ENCODE results near the gene ERBB2. TPM values are rescaled to one million over a fixed set of nuclear protein-coding genes. Genes with fewer than 3 reads are reported as not detected.

The ERBB2 gene
- total RNA-seq, 1 donor from 2014 or later = 86.0 TPM

GRCh38 chr17:39738568-39738901 is 38.7 kb downstream of the ERBB2 start:
- Mint-ChIP-seq H3K9me3 (ENCODE audit: low read depth) (no peaks in the 10 kb centered on the region), H3K4me1 (ENCODE audit: low read depth) (peaks cover 27% of the 10 kb centered on the region), H3K27ac (ENCODE audit: unreplicated experiment) (no peak overlapping the region), H3K27me3 (ENCODE audit: low read depth) (peaks cover 17% of the 10 kb centered on the region), H3K36me3 (ENCODE audit: low read depth) (no peaks in the 10 kb centered on the region), H3K4me3 (ENCODE audit: unreplicated experiment) (peak overlapping the region; percentile 49)
- TF ChIP-seq, protein P1, sequence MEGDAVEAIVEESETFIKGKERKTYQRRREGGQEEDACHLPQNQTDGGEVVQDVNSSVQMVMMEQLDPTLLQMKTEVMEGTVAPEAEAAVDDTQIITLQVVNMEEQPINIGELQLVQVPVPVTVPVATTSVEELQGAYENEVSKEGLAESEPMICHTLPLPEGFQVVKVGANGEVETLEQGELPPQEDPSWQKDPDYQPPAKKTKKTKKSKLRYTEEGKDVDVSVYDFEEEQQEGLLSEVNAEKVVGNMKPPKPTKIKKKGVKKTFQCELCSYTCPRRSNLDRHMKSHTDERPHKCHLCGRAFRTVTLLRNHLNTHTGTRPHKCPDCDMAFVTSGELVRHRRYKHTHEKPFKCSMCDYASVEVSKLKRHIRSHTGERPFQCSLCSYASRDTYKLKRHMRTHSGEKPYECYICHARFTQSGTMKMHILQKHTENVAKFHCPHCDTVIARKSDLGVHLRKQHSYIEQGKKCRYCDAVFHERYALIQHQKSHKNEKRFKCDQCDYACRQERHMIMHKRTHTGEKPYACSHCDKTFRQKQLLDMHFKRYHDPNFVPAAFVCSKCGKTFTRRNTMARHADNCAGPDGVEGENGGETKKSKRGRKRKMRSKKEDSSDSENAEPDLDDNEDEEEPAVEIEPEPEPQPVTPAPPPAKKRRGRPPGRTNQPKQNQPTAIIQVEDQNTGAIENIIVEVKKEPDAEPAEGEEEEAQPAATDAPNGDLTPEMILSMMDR (IDR thresholded peaks at IDR 0.05) = no peak
- DNase-seq (ENCODE audit: low spot score) = no peak

DNA sequence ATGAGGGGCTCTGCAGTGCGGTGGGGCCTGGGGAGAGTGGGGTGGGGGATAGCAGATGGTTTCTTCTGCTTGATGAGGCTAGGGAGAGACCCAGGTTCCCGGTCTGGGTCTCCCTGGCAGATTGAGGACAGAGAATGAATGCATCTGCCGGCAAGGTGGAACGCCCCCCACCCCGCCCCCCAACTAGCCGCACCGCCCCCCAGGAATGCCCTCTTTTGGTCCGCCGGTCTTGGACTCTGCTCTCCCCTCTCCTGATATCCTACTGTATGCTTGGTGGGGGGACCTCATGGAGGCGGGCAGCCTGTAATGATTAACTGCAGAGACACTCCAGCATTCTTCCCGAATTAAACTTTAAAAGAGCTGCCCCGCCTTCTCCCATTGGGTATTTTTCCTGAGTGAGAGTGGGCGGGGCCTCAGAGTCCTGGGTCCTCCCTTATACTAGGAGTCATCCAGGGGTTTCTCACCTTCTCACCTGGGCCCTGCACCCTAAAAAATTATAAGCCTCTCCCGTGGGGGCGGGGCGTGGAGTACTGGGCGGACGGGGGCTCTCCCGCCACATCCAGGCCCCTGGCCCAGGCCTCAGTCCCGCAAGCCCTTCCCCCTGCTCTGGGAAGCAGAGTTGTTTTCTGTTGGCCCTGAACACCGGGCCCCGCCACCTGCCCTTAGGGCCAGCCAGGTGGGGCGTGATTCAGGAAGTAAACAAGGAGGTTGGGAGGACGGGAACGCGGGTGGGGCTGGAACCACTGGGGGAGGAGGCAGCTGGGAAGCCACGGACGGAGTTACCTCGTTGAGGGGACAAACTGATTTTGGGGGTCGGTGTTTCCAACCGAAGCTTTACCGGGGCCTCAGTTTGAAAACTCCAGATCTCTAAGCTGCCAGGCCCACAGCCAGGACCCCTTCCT is 39.4 kb downstream of the ERBB2 start:
- Mint-ChIP-seq H3K4me3 (ENCODE audit: unreplicated experiment) (peak overlapping the region; percentile 52), H3K27me3 (ENCODE audit: low read depth) (peaks cover 17% of the 10 kb centered on the region), H3K27ac (ENCODE audit: unreplicated experiment) (peak overlapping the region; percentile 32), H3K36me3 (ENCODE audit: low read depth) (no peaks in the 10 kb centered on the region), H3K9me3 (ENCODE audit: low read depth) (no peaks in the 10 kb centered on the region), H3K4me1 (ENCODE audit: low read depth) (peaks cover 27% of the 10 kb centered on the region)
- DNase-seq (ENCODE audit: low spot score) = no peak
- TF ChIP-seq, protein P1 (IDR thresholded peaks at IDR 0.05) = no peak

DNA sequence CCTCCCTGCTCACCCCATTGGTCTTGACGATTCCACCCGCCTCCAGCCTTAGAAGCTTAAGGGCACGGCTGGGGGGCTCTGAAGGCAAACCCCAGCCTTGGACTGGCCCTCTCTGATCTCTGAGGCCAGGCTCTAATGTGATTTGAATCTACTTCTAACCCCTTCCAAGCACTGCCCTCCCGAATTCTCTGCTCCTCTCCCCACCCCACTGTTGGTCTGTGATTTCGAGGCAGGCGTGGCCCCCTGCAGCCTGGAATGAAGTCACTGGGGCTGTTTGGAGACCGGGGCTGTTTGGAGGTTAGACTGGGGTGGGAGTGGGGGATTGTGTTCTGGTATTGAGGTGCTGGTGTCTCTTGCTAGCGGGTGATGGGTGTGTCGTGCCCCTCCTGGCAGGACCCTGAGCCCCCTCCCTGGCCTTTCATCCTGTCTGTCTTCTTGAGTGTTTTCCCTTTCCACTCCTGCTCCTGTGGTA is 40.1 kb downstream of the ERBB2 start:
- Mint-ChIP-seq H3K9me3 (ENCODE audit: low read depth) (no peaks in the 10 kb centered on the region), H3K36me3 (ENCODE audit: low read depth) (no peaks in the 10 kb centered on the region), H3K4me3 (ENCODE audit: unreplicated experiment) (no peak overlapping the region), H3K4me1 (ENCODE audit: low read depth) (peaks cover 27% of the 10 kb centered on the region), H3K27ac (ENCODE audit: unreplicated experiment) (peak overlapping the region; percentile 22), H3K27me3 (ENCODE audit: low read depth) (peaks cover 15% of the 10 kb centered on the region)
- no peak for DNase-seq (ENCODE audit: low spot score)
- TF ChIP-seq, protein P1 (IDR thresholded peaks at IDR 0.05) = no peak

DNA sequence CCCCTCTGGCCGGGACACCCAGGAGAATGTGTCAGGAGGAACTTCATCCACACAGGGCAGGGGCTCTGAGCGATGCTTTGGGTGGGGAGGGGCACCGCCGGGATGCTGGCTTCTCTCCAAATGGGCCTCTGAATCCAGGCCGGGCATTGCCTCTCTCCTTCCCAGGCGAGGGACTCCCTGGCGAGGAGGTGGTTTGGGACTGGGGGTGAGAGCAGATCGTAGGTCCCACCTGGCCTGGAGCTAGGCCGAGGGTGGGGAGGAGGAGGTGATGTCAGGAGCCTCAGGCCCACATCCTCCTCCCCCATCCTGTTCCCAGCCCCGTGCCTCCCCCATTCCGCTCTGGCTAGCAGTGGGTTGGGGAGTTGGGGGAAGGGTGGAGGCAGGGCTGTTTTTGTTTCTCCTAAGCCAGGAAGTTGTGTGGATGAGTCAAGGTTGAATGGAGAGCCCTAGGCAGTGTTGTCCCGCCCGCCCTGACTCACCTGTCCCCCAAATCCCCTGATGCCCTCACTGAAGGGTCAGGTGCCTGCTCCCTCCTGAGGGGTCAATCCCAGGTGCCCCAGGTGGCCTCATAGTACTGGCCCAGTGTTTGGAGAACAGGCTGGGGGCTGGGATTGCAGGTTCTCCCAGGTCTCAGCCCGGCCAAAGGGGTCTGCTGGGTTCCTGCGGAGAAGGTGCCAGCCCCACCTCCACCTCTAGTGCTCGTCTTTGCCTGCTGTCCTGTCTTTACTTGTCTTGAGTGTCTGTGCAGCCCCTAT is 40.7 kb downstream of the ERBB2 start:
- Mint-ChIP-seq H3K4me1 (ENCODE audit: low read depth) (peaks cover 27% of the 10 kb centered on the region), H3K27ac (ENCODE audit: unreplicated experiment) (peak overlapping the region; percentile 22), H3K36me3 (ENCODE audit: low read depth) (no peaks in the 10 kb centered on the region), H3K9me3 (ENCODE audit: low read depth) (no peaks in the 10 kb centered on the region), H3K27me3 (ENCODE audit: low read depth) (peaks cover 15% of the 10 kb centered on the region), H3K4me3 (ENCODE audit: unreplicated experiment) (no peak overlapping the region)
- TF ChIP-seq, protein P1 (IDR thresholded peaks at IDR 0.05) = no peak
- DNase-seq (ENCODE audit: low spot score) = peak; percentile 67

- Mint-ChIP-seq H3K27me3 (ENCODE audit: low read depth) (peaks cover 14% of the 10 kb centered on the region), H3K4me1 (ENCODE audit: low read depth) (peaks cover 27% of the 10 kb centered on the region), H3K27ac (ENCODE audit: unreplicated experiment) (no peak overlapping the region), H3K36me3 (ENCODE audit: low read depth) (no peaks in the 10 kb centered on the region), H3K9me3 (ENCODE audit: low read depth) (no peaks in the 10 kb centered on the region), H3K4me3 (ENCODE audit: unreplicated experiment) (no peak overlapping the region)
- TF ChIP-seq, protein P1 (IDR thresholded peaks at IDR 0.05) = no peak
- DNase-seq (ENCODE audit: low spot score) = peak; percentile 58
Observed at GRCh38 chr17:39742126-39742855, 42.4 kb downstream of the ERBB2 start.
